Natural killer cell (primary cell): ENCODE data around the gene AOX1. TPM values are rescaled to one million over a fixed set of nuclear protein-coding genes. Genes with fewer than 3 reads are reported as not detected.

Experiments
- ATAC-seq, 3 donors: fragments of 150-1000 bp in 2 of 3; fragments of 200-7000 bp in 1 of 3; cut with Tn5 transposase; 1 replicate in 1 of 3; 2 replicates in 2 of 3; pipeline ENCODE4 v1.10.0; 2021; ENCODE audit warnings: mild to moderate bottlenecking in 2 of 3, moderate library complexity in 2 of 3
- DNase-seq, 2 donors: peaks; one replicate each; pipeline versions ENCODE4 v3.0.0 to v3.0.0-alpha.2; 2013 to 2021; ENCODE audit warnings: mixed read lengths in 1 of 2
- H3K27ac ChIP-seq: one replicate; pipeline ENCODE4 v1.5.1; 2013; ENCODE audit warnings: mild to moderate bottlenecking, low read length
- H3K27me3 ChIP-seq: one replicate; pipeline ENCODE4 v1.6.1; 2013; ENCODE audit warnings: low read length; ENCODE audit not compliant: control insufficient read depth, insufficient read depth
- H3K36me3 ChIP-seq: one replicate; pipeline ENCODE4 v1.6.1; 2013; ENCODE audit warnings: low read length; ENCODE audit not compliant: control insufficient read depth, insufficient read depth
- H3K4me1 ChIP-seq: one replicate; pipeline ENCODE4 v1.6.1; 2013; ENCODE audit warnings: low read length; ENCODE audit not compliant: control insufficient read depth, insufficient read depth
- H3K4me3 ChIP-seq: one replicate; pipeline ENCODE4 v1.5.1; 2013; ENCODE audit warnings: low read length
- H3K9me3 ChIP-seq: one replicate; pipeline ENCODE4 v1.6.1; 2013; ENCODE audit warnings: low read length; ENCODE audit not compliant: control insufficient read depth, insufficient read depth
- H3K27ac Mint-ChIP-seq, 2 donors: one replicate each; pipeline ENCODE4 v1.8.0; 2022; ENCODE audit warnings: mild to moderate bottlenecking in 2 of 2, mixed read lengths in 2 of 2, moderate library complexity in 1 of 2
- H3K27me3 Mint-ChIP-seq, 2 donors: one replicate each; pipeline ENCODE4 v1.8.0; 2022; ENCODE audit warnings: low read depth in 2 of 2, mixed read lengths in 2 of 2
- H3K36me3 Mint-ChIP-seq: one replicate; pipeline ENCODE4 v1.8.0; 2022; ENCODE audit warnings: mixed read lengths
- H3K4me1 Mint-ChIP-seq, 2 donors: one replicate each; pipeline ENCODE4 v1.8.0; 2022; ENCODE audit warnings: mixed read lengths in 2 of 2
- H3K4me3 Mint-ChIP-seq: one replicate; pipeline ENCODE4 v1.8.0; 2022; ENCODE audit warnings: mild to moderate bottlenecking, moderate library complexity, mixed read lengths
- H3K9me3 Mint-ChIP-seq, 2 donors: one replicate each; pipeline ENCODE4 v1.8.0; 2022; ENCODE audit warnings: mixed read lengths in 2 of 2
- CTCF ChIP-seq: fragments of 200-600 bp; IDR thresholded peaks from one replicate; pipeline ENCODE4 v1.8.0; 2022; ENCODE audit warnings: antibody characterized with exemption
- WGBS: methylation state at CpG from one replicate; pipeline ENCODE4 v1.1.7; 2013; ENCODE audit warnings: missing lambda C conversion rate; ENCODE audit not compliant: insufficient coverage; 5-methylcytosine and 5-hydroxymethylcytosine counted together
- intact Hi-C: fragments of 100-400 bp; cut with micrococcal nuclease; formaldehyde crosslinking; loops from one replicate; pipeline ENCODE4 v1.14.2; 2022
- total RNA-seq, 4 donors: library from RNA; stranded (reverse); fragments of 120-200 nt in 1 of 4; gene quantifications; one replicate each; pipeline versions ENCODE4 v1.2.3 to v1.2.4, GENCODE V29; 2013 to 2022

The AOX1 gene
- total RNA-seq, 3 donors from 2014 or later (not counting 1 experiment from before 2014, with no cell fraction given): not detected

GRCh38 chr2:200670751-200671150 lies 84.9 kb downstream of the AOX1 start:
- H3K4me1 ChIP-seq: no peaks in the 10 kb centered on the region
- no CpG with 5 or more reads among the region's 1 CpG for WGBS

GRCh38 chr2:200673191-200673590 lies 87.4 kb downstream of the AOX1 start:
- Histone ChIP-seq H3K9me3 (no peaks in the 10 kb centered on the region), H3K4me1 (no peaks in the 10 kb centered on the region), H3K27me3 (no peaks in the 10 kb centered on the region), H3K4me3 (no peak overlapping the region), H3K36me3 (no peaks in the 10 kb centered on the region), H3K27ac (no peak overlapping the region)
- DNase-seq: no peak
- no peak for TF ChIP-seq CTCF
- 50% methylated on average over 5 of the region's 5 CpGs for WGBS
- ATAC-seq: no peak
- intact Hi-C loops: no loop called here
- Mint-ChIP-seq H3K4me3 (no peak overlapping the region), H3K27me3 (peaks cover 9 to 17% of the 10 kb centered on the region in 2 donors), H3K4me1 (no peaks in the 10 kb centered on the region), H3K9me3 (no peaks in the 10 kb centered on the region), H3K27ac (no peak overlapping the region), H3K36me3 (no peaks in the 10 kb centered on the region)

More at GRCh38 chr2:200670751-200671150, 84.9 kb downstream of the AOX1 start:
- no peaks in the 10 kb centered on the region for H3K27me3 ChIP-seq
- H3K4me3 ChIP-seq: no peak overlapping the region
- H3K27ac Mint-ChIP-seq: no peak overlapping the region
- no peak overlapping the region for H3K4me3 Mint-ChIP-seq
- DNase-seq: no peak
- no peak overlapping the region for H3K27ac ChIP-seq
- peaks cover 7 to 17% of the 10 kb centered on the region in 2 donors for H3K27me3 Mint-ChIP-seq
- intact Hi-C loops: no loop called here
- H3K9me3 ChIP-seq: no peaks in the 10 kb centered on the region
- H3K4me1 Mint-ChIP-seq: no peaks in the 10 kb centered on the region
- no peaks in the 10 kb centered on the region for H3K9me3 Mint-ChIP-seq
- no peak for TF ChIP-seq CTCF
- no peak for ATAC-seq
- H3K36me3 ChIP-seq: no peaks in the 10 kb centered on the region
- H3K36me3 Mint-ChIP-seq: no peaks in the 10 kb centered on the region

- H3K4me3 ChIP-seq: no peak overlapping the region
- DNase-seq (no peak), ATAC-seq (no peak)
- H3K36me3 ChIP-seq: no peaks in the 10 kb centered on the region
- TF ChIP-seq CTCF: no peak
- intact Hi-C loops: no loop called here
- no peaks in the 10 kb centered on the region for H3K27me3 ChIP-seq
- H3K27ac ChIP-seq: no peak overlapping the region
- no peaks in the 10 kb centered on the region for H3K9me3 Mint-ChIP-seq
- peaks cover 9 to 17% of the 10 kb centered on the region in 2 donors for H3K27me3 Mint-ChIP-seq
- H3K4me1 Mint-ChIP-seq: no peaks in the 10 kb centered on the region
- no peak overlapping the region for H3K27ac Mint-ChIP-seq
- no peaks in the 10 kb centered on the region for H3K4me1 ChIP-seq
- WGBS: 80% methylated on average over 7 of the region's 7 CpGs
- no peak overlapping the region for H3K4me3 Mint-ChIP-seq
- no peaks in the 10 kb centered on the region for H3K36me3 Mint-ChIP-seq
- no peaks in the 10 kb centered on the region for H3K9me3 ChIP-seq
Observed at GRCh38 chr2:200674837-200675236, 89.0 kb downstream of the AOX1 start.

GRCh38 chr2:200677171-200677570 lies 91.4 kb downstream of the AOX1 start:
- WGBS: 43% methylated on average over 2 of the region's 2 CpGs
- no peak overlapping the region for H3K4me3 Mint-ChIP-seq
- H3K36me3 ChIP-seq: no peaks in the 10 kb centered on the region
- no peaks in the 10 kb centered on the region for H3K36me3 Mint-ChIP-seq
- no peaks in the 10 kb centered on the region for H3K4me1 Mint-ChIP-seq
- no peaks in the 10 kb centered on the region for H3K4me1 ChIP-seq
- H3K27me3 Mint-ChIP-seq: peaks cover 6 to 7% of the 10 kb centered on the region in 2 donors
- H3K9me3 ChIP-seq: no peaks in the 10 kb centered on the region
- H3K27ac ChIP-seq: no peak overlapping the region
- DNase-seq: no peak
- no peak overlapping the region for H3K4me3 ChIP-seq
- no peak for ATAC-seq
- no peak overlapping the region for H3K27ac Mint-ChIP-seq
- TF ChIP-seq CTCF: no peak
- H3K27me3 ChIP-seq: peaks cover 2% of the 10 kb centered on the region
- H3K9me3 Mint-ChIP-seq: no peaks in the 10 kb centered on the region
- intact Hi-C loops: no loop called here
